ENCODE measurements around the gene NDUFS5.
"Not testable (repeated sequence)": the region's sequence is repeated elsewhere in the genome, so short reads cannot be mapped to it uniquely, and the experiment has no call there.

Gene NDUFS5

GRCh38 chr1:39065542-39065941 is 39.4 kb downstream of the NDUFS5 start:
- DNase-seq: no peak

GRCh38 chr1:39068227-39068626 is 42.1 kb downstream of the NDUFS5 start:
- not testable (repeated sequence) for DNase-seq

- DNase-seq: not testable (repeated sequence)
Measured at GRCh38 chr1:39071557-39071956, 45.4 kb downstream of the NDUFS5 start.

GRCh38 chr1:39076127-39076798 is 50.1 kb downstream of the NDUFS5 start:
- no peak for DNase-seq

GRCh38 chr1:39076799-39077148 is 50.6 kb downstream of the NDUFS5 start:
- no peak for DNase-seq

GRCh38 chr1:39080269-39080826 is 54.2 kb downstream of the NDUFS5 start:
- no peak for DNase-seq

- DNase-seq: no peak
Measured at GRCh38 chr1:39080831-39081270, 54.7 kb downstream of the NDUFS5 start.

GRCh38 chr1:39081271-39082009 is 55.3 kb downstream of the NDUFS5 start:
- DNase-seq: no peak

- no peak for DNase-seq
Measured at GRCh38 chr1:39082010-39082799, 56.1 kb downstream of the NDUFS5 start.

- DNase-seq: no peak
Measured at GRCh38 chr1:39082811-39083576, 56.8 kb downstream of the NDUFS5 start.

- no peak for DNase-seq
Measured at GRCh38 chr1:39084191-39084590, 58.0 kb downstream of the NDUFS5 start.
